ENCODE data around the gene MPND. TPM values are rescaled to one million over a fixed set of nuclear protein-coding genes. Genes with fewer than 3 reads are reported as not detected.

The MPND gene
- total and polyA plus RNA-seq, 2 of the 13 experiments (the other 11 are each of a cell fraction or from before 2014, with no cell fraction given): 10.8 to 15.8 TPM

DNA sequence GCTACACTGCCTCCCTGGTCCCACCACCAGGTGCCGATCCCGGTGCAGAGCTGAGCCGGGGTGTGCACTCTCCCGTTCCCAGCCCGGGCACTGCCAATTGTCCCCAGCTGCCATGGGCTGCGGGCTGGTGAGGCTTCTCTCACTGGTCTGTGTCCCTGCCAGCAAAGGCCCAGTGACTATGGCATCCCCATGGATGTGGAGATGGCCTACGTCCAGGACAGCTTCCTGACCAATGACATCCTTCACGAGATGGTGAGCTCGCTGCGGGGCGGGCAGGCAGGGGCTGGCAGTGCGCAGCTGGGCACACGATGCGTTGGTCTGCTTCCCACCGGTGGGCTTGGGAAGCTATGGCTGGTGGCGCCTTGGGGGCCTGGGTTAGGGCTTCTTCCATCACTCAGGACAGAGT is 14.6 kb downstream of the MPND start:
- Histone ChIP-seq H3K27ac (ENCODE audit: extremely low read length, insufficient read depth, low read length) (no peak overlapping the region), H3K4me2 (ENCODE audit: low read depth, low read length) (no peak overlapping the region), H2AFZ (ENCODE audit: low read length) (no peak overlapping the region), H3K9me3 (ENCODE audit: low read length) (no peaks in the 10 kb centered on the region), H3K9ac (ENCODE audit: insufficient read depth, low read depth, low read length) (no peak overlapping the region), H3K4me3 (replicated peaks in 1 of 3; ENCODE audit: insufficient read depth in 1 of 3, low read depth in 2 of 3, low read length in 3 of 3) (no peak overlapping the region), H3K4me1 (ENCODE audit: insufficient read depth, low read length) (no peaks in the 10 kb centered on the region), H3K27me3 (ENCODE audit: control insufficient read depth in 1 of 2, insufficient read depth in 2 of 2, low read length in 2 of 2) (no peaks in the 10 kb centered on the region), H3K36me3 (replicated peaks in 1 of 2; ENCODE audit: control insufficient read depth in 1 of 2, insufficient read depth in 2 of 2, low read length in 2 of 2) (peaks cover 11 to 34% of the 10 kb centered on the region in 2 experiments; a peak in 4 of 5 replicates), H4K20me1 (ENCODE audit: insufficient read depth, low read length) (no peaks in the 10 kb centered on the region), H3K79me2 (ENCODE audit: insufficient read depth, low read length) (no peaks in the 10 kb centered on the region)
- in situ Hi-C loops (cut with HindIII; ENCODE audit: extremely low pct_ligation_motif_present, low pct_unique_long_range_greater_than_20kb): no loop called here
- BruUV-seq (replicated peaks): TSS peak; percentile 32
- 100% methylated on average over 7 of the region's 16 CpGs for WGBS (ENCODE audit: low lambda C conversion rate)
- FAIRE-seq: no peak
- ChIA-PET POLR2A (interaction anchor here (3.2 kb wide), 1 partner anchor 17 kb away, joined by 11 read pairs; no protein-coding TSS in a partner anchor), CTCF (ENCODE audit: low intra/inter-chr PET ratio, low total read pairs) (no interaction called here)
- DNase-seq (ENCODE audit: low spot score): no peak
- ATAC-seq: no peak
- intact Hi-C loops (cut with micrococcal nuclease; ENCODE audit: unreplicated experiment): no loop called here
- peak; percentile 36; the same call in 1 of the 2 replicates for TF ChIP-seq RBFOX2 (IDR thresholded peaks at IDR 0.05; ENCODE audit: low read depth, low read length)
- no peak for TF ChIP-seq ZNF720 (CRISPR knock-in tag; IDR thresholded peaks at IDR 0.05)
- TF ChIP-seq MBD4 (IDR thresholded peaks at IDR 0.05; ENCODE audit: borderline replicate concordance, low read length): no peak
- TF ChIP-seq RAD21 (CRISPR knock-in tag; IDR thresholded peaks at IDR 0.05): no peak
- peak; percentile 89 for TF ChIP-seq RBM22 (optimal IDR thresholded peaks at IDR 0.05; ENCODE audit: low read length)
- TF ChIP-seq LRRFIP1 (CRISPR knock-in tag; conservative IDR thresholded peaks at IDR 0.05): no peak
- peak in 1 of 2 experiments; percentile 47; a peak in 1 of 4 replicates for TF ChIP-seq POLR2A (IDR thresholded peaks at IDR 0.05; ENCODE audit: insufficient read depth in 1 of 2, low read depth in 2 of 2, low read length in 2 of 2)
- peak; percentile 14 for TF ChIP-seq AGO1 (IDR thresholded peaks at IDR 0.05; ENCODE audit: low read depth, low read length, poor library complexity, severe bottlenecking)
- TF ChIP-seq RBM39 (IDR thresholded peaks at IDR 0.05; ENCODE audit: low read depth, low read length, poor library complexity, severe bottlenecking): no peak
- TF ChIP-seq, protein P1, sequence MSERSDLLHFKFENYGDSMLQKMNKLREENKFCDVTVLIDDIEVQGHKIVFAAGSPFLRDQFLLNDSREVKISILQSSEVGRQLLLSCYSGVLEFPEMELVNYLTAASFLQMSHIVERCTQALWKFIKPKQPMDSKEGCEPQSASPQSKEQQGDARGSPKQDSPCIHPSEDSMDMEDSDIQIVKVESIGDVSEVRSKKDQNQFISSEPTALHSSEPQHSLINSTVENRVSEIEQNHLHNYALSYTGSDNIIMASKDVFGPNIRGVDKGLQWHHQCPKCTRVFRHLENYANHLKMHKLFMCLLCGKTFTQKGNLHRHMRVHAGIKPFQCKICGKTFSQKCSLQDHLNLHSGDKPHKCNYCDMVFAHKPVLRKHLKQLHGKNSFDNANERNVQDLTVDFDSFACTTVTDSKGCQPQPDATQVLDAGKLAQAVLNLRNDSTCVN (CRISPR knock-in tag; IDR thresholded peaks at IDR 0.05; ENCODE audit: borderline replicate concordance): no peak
- TF ChIP-seq AGO2 (optimal IDR thresholded peaks at IDR 0.05; ENCODE audit: low read depth, low read length): peak; percentile 46
- no peak for TF ChIP-seq NR3C1 (CRISPR knock-in tag; IDR thresholded peaks at IDR 0.05)

Measured in HepG2 (cell line).